Tibial nerve (tissue), 4 donors: ENCODE data around the gene VTCN1. TPM values are rescaled to one million over a fixed set of nuclear protein-coding genes. Genes with fewer than 3 reads are reported as not detected.

Experiments used
- DNase-seq, 2 donors: peaks; one replicate each; pipeline ENCODE4 v3.0.0-alpha.2; 2019; ENCODE audit warnings: low spot score in 2 of 2
- H3K27ac ChIP-seq, 4 donors: fragments of 200-600 bp; sonication (generic) in 3 of 4; one replicate each; pipeline ENCODE4 v1.5.1; 2017 to 2019; ENCODE audit warnings: mild to moderate bottlenecking in 1 of 4
- H3K27me3 ChIP-seq, 2 donors: fragments of 200-600 bp; sonication (generic) in 1 of 2; one replicate each; pipeline versions ENCODE4 v1.5.1 to v1.6.0; 2017 to 2019
- H3K36me3 ChIP-seq, 3 donors: fragments of 200-600 bp; sonication (generic); one replicate each; pipeline ENCODE4 v1.5.1; 2018 to 2019
- H3K4me1 ChIP-seq, 4 donors: fragments of 200-600 bp; sonication (generic) in 3 of 4; one replicate each; pipeline ENCODE4 v1.5.1; 2017 to 2019
- H3K4me3 ChIP-seq, 4 donors: fragments of 200-600 bp; sonication (generic) in 3 of 4; one replicate each; pipeline ENCODE4 v1.5.1; 2017 to 2019; ENCODE audit warnings: mild to moderate bottlenecking in 1 of 4, moderate library complexity in 1 of 4
- H3K9me3 ChIP-seq, 4 donors: fragments of 200-600 bp; sonication (generic) in 3 of 4; one replicate each; pipeline ENCODE4 v1.5.1; 2017 to 2019
- CTCF ChIP-seq, 5 experiments: fragments of 200-600 bp in 3 of 5; fragments of 450-650 bp in 2 of 5; sonication (generic) in 3 of 5; IDR thresholded peaks; one replicate each; pipeline ENCODE4 v1.5.1; 2016 to 2019; ENCODE audit warnings: antibody characterized with exemption in 5 of 5, mild to moderate bottlenecking in 3 of 5, moderate library complexity in 2 of 5
- EP300 ChIP-seq, 2 donors: sonication (generic); formaldehyde crosslinking; IDR thresholded peaks; one replicate each; pipeline ENCODE4 v1.6.1; 2017; ENCODE audit warnings: antibody characterized with exemption in 2 of 2, mild to moderate bottlenecking in 1 of 2
- POLR2A ChIP-seq, 2 donors: fragments of 450-650 bp; IDR thresholded peaks; one replicate each; pipeline ENCODE4 v1.6.1; 2017; ENCODE audit warnings: antibody characterized with exemption in 2 of 2, mild to moderate bottlenecking in 2 of 2, moderate library complexity in 2 of 2
- WGBS, 2 donors: methylation state at CpG; one replicate each; pipeline ENCODE4 v1.1.5; 2018; 5-methylcytosine and 5-hydroxymethylcytosine counted together
- total RNA-seq, 4 donors: library from RNA; depleted of rRNA; stranded (reverse); fragments of >200 nt; gene quantifications; one replicate each; pipeline ENCODE4 v1.1.0, GENCODE V29; 2016

The VTCN1 gene
- total RNA-seq, 4 donors from 2014 or later = not detected

- WGBS, 2 donors = 82 to 85% methylated on average over 4 of the region's 4 CpGs
- Histone ChIP-seq H3K27me3 (no peaks in the 10 kb centered on the region), H3K27ac (no peak overlapping the region), H3K4me1 (no peaks in the 10 kb centered on the region), H3K4me3 (no peak overlapping the region), H3K9me3 (no peaks in the 10 kb centered on the region), H3K36me3 (no peaks in the 10 kb centered on the region)
- no peak for DNase-seq
- no peak for TF ChIP-seq POLR2A (IDR thresholded peaks at IDR 0.05)
- TF ChIP-seq EP300 (IDR thresholded peaks at IDR 0.05) = no peak
- TF ChIP-seq CTCF (IDR thresholded peaks at IDR 0.05) = no peak
Measured at GRCh38 chr1:117225931-117226330, 15.2 kb upstream of the VTCN1 start.

GRCh38 chr1:117216718-117217117, 6.0 kb upstream of the VTCN1 start:
- no peaks in the 10 kb centered on the region for H3K27me3 ChIP-seq
- no peak for TF ChIP-seq CTCF (IDR thresholded peaks at IDR 0.05)
- no peak for TF ChIP-seq POLR2A (IDR thresholded peaks at IDR 0.05)
- no peak overlapping the region for H3K27ac ChIP-seq
- no peak for DNase-seq
- H3K9me3 ChIP-seq = peaks cover 0 to 7% (median 0%) of the 10 kb centered on the region in 4 donors
- H3K4me3 ChIP-seq = no peak overlapping the region
- no peaks in the 10 kb centered on the region for H3K36me3 ChIP-seq
- H3K4me1 ChIP-seq = no peaks in the 10 kb centered on the region
- 74 to 80% methylated on average over 4 of the region's 4 CpGs for WGBS, 2 donors

- peaks cover 0 to 7% (median 0%) of the 10 kb centered on the region in 4 donors for H3K9me3 ChIP-seq
- H3K4me3 ChIP-seq = no peak overlapping the region
- no peak for TF ChIP-seq CTCF (IDR thresholded peaks at IDR 0.05)
- TF ChIP-seq EP300 (IDR thresholded peaks at IDR 0.05) = no peak
- TF ChIP-seq POLR2A (IDR thresholded peaks at IDR 0.05) = no peak
- no peak for DNase-seq
- no peak overlapping the region for H3K27ac ChIP-seq
- no peaks in the 10 kb centered on the region for H3K27me3 ChIP-seq
- 71 to 76% methylated on average over 11 to 12 of the region's 12 CpGs for WGBS, 2 donors
- no peaks in the 10 kb centered on the region for H3K36me3 ChIP-seq
- no peaks in the 10 kb centered on the region for H3K4me1 ChIP-seq
Measured at GRCh38 chr1:117215733-117216462, 5.2 kb upstream of the VTCN1 start.

- TF ChIP-seq EP300 (IDR thresholded peaks at IDR 0.05) (no peak), POLR2A (IDR thresholded peaks at IDR 0.05) (no peak), CTCF (IDR thresholded peaks at IDR 0.05) (no peak)
- DNase-seq = no peak
- Histone ChIP-seq H3K4me1 (no peaks in the 10 kb centered on the region), H3K27ac (no peak overlapping the region), H3K36me3 (no peaks in the 10 kb centered on the region), H3K9me3 (peaks cover 0 to 7% (median 0%) of the 10 kb centered on the region in 4 donors), H3K27me3 (no peaks in the 10 kb centered on the region), H3K4me3 (no peak overlapping the region)
- WGBS, 2 donors = 61 to 74% methylated on average over 3 of the region's 3 CpGs
Measured at GRCh38 chr1:117215019-117215418, 4.3 kb upstream of the VTCN1 start.

GRCh38 chr1:117213046-117213445, 2.3 kb upstream of the VTCN1 start:
- 93 to 96% methylated on average over 6 of the region's 6 CpGs for WGBS, 2 donors
- DNase-seq = no peak
- no peak for TF ChIP-seq EP300 (IDR thresholded peaks at IDR 0.05)
- no peak for TF ChIP-seq CTCF (IDR thresholded peaks at IDR 0.05)
- TF ChIP-seq POLR2A (IDR thresholded peaks at IDR 0.05) = no peak

More at GRCh38 chr1:117213046-117213445, 2.3 kb upstream of the VTCN1 start:
- Histone ChIP-seq H3K27me3 (no peaks in the 10 kb centered on the region), H3K9me3 (peaks cover 0 to 7% (median 0%) of the 10 kb centered on the region in 4 donors), H3K27ac (no peak overlapping the region), H3K36me3 (no peaks in the 10 kb centered on the region), H3K4me1 (no peaks in the 10 kb centered on the region), H3K4me3 (no peak overlapping the region)
